GM12891 (cell line): ENCODE results near the gene ZCCHC2.

Experiments used
- POLR2A ChIP-seq: IDR thresholded peaks from 2 replicates; pipeline ENCODE4 v1.6.1; 2011; ENCODE audit warnings: low read depth, low read length, control low read depth
- POLR2AphosphoS5 ChIP-seq: IDR thresholded peaks from 2 replicates; pipeline ENCODE4 v1.6.1; 2011; ENCODE audit warnings: low read depth, low read length, control low read depth
- POU2F2 ChIP-seq: IDR thresholded peaks from 2 replicates; pipeline ENCODE4 v1.6.1; 2011; ENCODE audit warnings: low read depth, mild to moderate bottlenecking, control low read depth, low read length, moderate library complexity
- TAF1 ChIP-seq: IDR thresholded peaks from 2 replicates; pipeline ENCODE4 v1.6.1; 2011; ENCODE audit warnings: low read depth, low read length, control low read depth

DNA sequence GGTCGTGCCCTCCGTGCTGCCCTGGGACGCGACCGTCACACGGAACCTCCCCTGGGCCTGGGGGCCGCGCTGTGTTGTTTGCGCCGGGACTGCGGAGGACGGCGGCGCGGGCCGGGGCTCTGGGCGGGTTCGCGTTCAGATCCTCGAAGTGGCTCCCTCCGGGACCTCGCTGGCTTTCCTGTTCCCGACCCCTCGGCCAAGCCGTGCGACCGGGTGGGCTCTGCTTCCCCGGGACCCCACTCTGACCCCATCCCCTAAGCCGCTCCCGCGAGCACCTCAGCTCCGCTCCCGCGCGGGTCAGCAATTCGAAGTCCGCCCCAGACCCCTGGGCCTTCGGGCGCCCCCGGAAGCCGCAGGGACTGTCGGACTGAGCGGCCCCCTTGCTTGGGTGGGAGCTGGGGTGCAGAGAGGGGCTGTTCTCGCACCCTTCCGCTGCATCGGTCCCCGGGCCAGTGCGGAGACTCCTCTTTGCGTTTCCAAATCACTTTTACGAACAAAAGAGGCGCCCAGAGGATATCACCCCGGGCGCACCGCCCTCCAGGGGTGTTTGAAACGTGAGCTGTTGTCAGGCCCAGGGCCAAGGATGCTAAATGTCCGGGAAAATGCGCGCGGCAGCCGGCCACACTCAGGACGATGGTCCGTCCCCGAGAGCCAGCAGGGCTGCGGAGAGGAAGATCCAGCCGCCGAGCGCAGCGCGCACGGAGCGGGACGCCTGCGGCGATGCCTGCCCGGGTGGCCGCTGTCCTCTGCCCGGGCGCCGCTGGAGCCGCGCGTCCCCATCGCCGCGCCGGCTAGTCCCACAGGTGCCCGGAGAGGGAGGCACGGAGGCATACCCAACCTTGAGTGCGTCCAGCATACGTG lies 73.5 kb downstream of the ZCCHC2 start:
- TF ChIP-seq POLR2A (no peak), POLR2AphosphoS5 (no peak), TAF1 (no peak), POU2F2 (no peak)
